Lower leg skin (tissue), 3 donors: ENCODE data around the gene SLK.

Source experiments
- POLR2A ChIP-seq, 2 donors: fragments of 450-650 bp; IDR thresholded peaks; one replicate each; pipeline ENCODE4 v1.6.1; 2016 to 2017; ENCODE audit warnings: antibody characterized with exemption in 2 of 2, mild to moderate bottlenecking in 1 of 2, moderate library complexity in 1 of 2
- TF ChIP-seq, protein P1 (sequence below), 3 donors: fragments of 450-650 bp; IDR thresholded peaks; one replicate each; pipeline ENCODE4 v1.5.1; 2016; ENCODE audit warnings: antibody characterized with exemption in 3 of 3, mild to moderate bottlenecking in 3 of 3, moderate library complexity in 2 of 3

DNA sequence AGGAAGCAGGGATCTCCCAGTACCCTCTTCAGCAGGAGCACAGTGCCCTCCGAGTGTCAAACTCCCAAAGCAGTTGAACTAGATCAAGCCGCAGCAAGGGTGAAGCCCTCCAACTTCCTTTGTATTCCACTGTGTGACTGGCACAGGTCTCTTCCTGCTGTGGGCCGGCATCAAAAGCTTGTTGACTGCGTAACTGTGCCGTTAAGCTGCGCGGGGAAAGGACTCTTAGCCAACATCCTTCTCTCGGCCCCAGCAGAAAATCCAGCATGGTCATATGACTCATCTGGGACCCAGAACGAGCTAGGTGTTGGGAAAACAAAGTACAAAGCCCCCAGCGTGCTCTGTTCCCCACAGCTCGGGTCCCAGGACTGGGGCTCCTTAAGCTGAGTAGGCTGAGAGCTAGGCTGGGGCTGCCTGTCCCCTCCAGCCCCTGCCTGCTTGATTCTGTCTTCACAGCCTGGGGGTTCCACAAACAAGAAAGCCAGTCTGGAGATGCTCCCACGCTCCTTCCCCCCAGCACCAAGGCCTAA lies 66.5 kb downstream of the SLK start:
- no peak for TF ChIP-seq POLR2A (IDR thresholded peaks at IDR 0.05)
- TF ChIP-seq, protein P1, sequence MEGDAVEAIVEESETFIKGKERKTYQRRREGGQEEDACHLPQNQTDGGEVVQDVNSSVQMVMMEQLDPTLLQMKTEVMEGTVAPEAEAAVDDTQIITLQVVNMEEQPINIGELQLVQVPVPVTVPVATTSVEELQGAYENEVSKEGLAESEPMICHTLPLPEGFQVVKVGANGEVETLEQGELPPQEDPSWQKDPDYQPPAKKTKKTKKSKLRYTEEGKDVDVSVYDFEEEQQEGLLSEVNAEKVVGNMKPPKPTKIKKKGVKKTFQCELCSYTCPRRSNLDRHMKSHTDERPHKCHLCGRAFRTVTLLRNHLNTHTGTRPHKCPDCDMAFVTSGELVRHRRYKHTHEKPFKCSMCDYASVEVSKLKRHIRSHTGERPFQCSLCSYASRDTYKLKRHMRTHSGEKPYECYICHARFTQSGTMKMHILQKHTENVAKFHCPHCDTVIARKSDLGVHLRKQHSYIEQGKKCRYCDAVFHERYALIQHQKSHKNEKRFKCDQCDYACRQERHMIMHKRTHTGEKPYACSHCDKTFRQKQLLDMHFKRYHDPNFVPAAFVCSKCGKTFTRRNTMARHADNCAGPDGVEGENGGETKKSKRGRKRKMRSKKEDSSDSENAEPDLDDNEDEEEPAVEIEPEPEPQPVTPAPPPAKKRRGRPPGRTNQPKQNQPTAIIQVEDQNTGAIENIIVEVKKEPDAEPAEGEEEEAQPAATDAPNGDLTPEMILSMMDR (IDR thresholded peaks at IDR 0.05), result no peak
